Activated B cell treated with CpG ODN at 0.5 μM for 24 hours (primary cell): ENCODE measurements around the gene NRG3. TPM values are rescaled to one million over a fixed set of nuclear protein-coding genes. Genes with fewer than 3 reads are reported as not detected.

Experiments used
- ATAC-seq: fragments of 200-7000 bp; cut with Tn5 transposase; one replicate; pipeline ENCODE4 v1.10.0; 2021; ENCODE audit warnings: low read depth, mild to moderate bottlenecking, moderate library complexity
- CTCF ChIA-PET: fragments of 350-600 bp; sonication (Branson Sonifier 250); formaldehyde crosslinking; loops from one replicate; lab custom pipeline; 2021; ENCODE audit warnings: antibody characterized with exemption; lab: Charles Lee
- POLR2A ChIA-PET: fragments of 350-600 bp; sonication (Branson Sonifier 250); formaldehyde crosslinking; loops from one replicate; lab custom pipeline; 2021; ENCODE audit warnings: antibody characterized with exemption; lab: Charles Lee
- DNase-seq: peaks from one replicate; pipeline ENCODE4 v3.0.0; 2022
- H3K27ac Mint-ChIP-seq: one replicate; pipeline ENCODE4 v1.8.0; 2020; ENCODE audit warnings: mixed read lengths
- H3K27me3 Mint-ChIP-seq: one replicate; pipeline ENCODE4 v1.8.0; 2021; ENCODE audit warnings: mixed read lengths
- H3K36me3 Mint-ChIP-seq: one replicate; pipeline ENCODE4 v1.8.0; 2021; ENCODE audit warnings: low read depth, mixed read lengths
- H3K4me1 Mint-ChIP-seq: one replicate; pipeline ENCODE4 v1.8.0; 2021; ENCODE audit warnings: mixed read lengths
- H3K4me3 Mint-ChIP-seq: one replicate; pipeline ENCODE4 v1.8.0; 2020; ENCODE audit warnings: mild to moderate bottlenecking, mixed read lengths
- H3K9me3 Mint-ChIP-seq: one replicate; pipeline ENCODE4 v1.8.0; 2020; ENCODE audit warnings: mixed read lengths
- CTCF ChIP-seq: fragments of 200-600 bp; IDR thresholded peaks from one replicate; pipeline ENCODE4 v1.8.0; 2022; ENCODE audit warnings: antibody characterized with exemption, mild to moderate bottlenecking
- intact Hi-C: fragments of 100-400 bp; cut with micrococcal nuclease; formaldehyde crosslinking; loops from one replicate; pipeline ENCODE4 v1.15.1; 2024
- total RNA-seq: library from RNA; stranded (reverse); gene quantifications from 2 replicates; pipeline ENCODE4 v1.2.3, GENCODE V29; 2022

The NRG3 gene
- total RNA-seq, 1 donor from 2014 or later = not detected

- H3K27me3 Mint-ChIP-seq = no peaks in the 10 kb centered on the region
- POLR2A ChIA-PET = no interaction called here
- H3K4me1 Mint-ChIP-seq = no peaks in the 10 kb centered on the region
- H3K27ac Mint-ChIP-seq = no peak overlapping the region
- intact Hi-C loops = no loop called here
- H3K9me3 Mint-ChIP-seq = no peaks in the 10 kb centered on the region
- H3K4me3 Mint-ChIP-seq = no peak overlapping the region
- CTCF ChIA-PET = no interaction called here
- ATAC-seq = no peak
- no peak for TF ChIP-seq CTCF
- no peak for DNase-seq
- H3K36me3 Mint-ChIP-seq = no peaks in the 10 kb centered on the region
These were observed 367.8 kb downstream of the NRG3 start for GRCh38 chr10:82242778-82243177.

- no peaks in the 10 kb centered on the region for H3K36me3 Mint-ChIP-seq
- no peaks in the 10 kb centered on the region for H3K9me3 Mint-ChIP-seq
- ATAC-seq = no peak
- no peak for DNase-seq
- intact Hi-C loops = no loop called here
- no peaks in the 10 kb centered on the region for H3K4me1 Mint-ChIP-seq
- no peak overlapping the region for H3K4me3 Mint-ChIP-seq
- no peaks in the 10 kb centered on the region for H3K27me3 Mint-ChIP-seq
- TF ChIP-seq CTCF = no peak
- POLR2A ChIA-PET = no interaction called here
- no peak overlapping the region for H3K27ac Mint-ChIP-seq
- CTCF ChIA-PET = interaction anchor here (0.6 kb wide), 1 partner anchor 509 kb away, joined by 4 read pairs; no protein-coding TSS in a partner anchor
These were observed 370.2 kb downstream of the NRG3 start for GRCh38 chr10:82245157-82245556.

- Mint-ChIP-seq H3K27me3 (no peaks in the 10 kb centered on the region), H3K36me3 (no peaks in the 10 kb centered on the region), H3K9me3 (no peaks in the 10 kb centered on the region), H3K4me1 (no peaks in the 10 kb centered on the region), H3K27ac (no peak overlapping the region), H3K4me3 (no peak overlapping the region)
- no peak for TF ChIP-seq CTCF
- DNase-seq (no peak), ATAC-seq (no peak)
- intact Hi-C loops = no loop called here
- ChIA-PET CTCF (no interaction called here), POLR2A (no interaction called here)
These were observed 371.0 kb downstream of the NRG3 start for GRCh38 chr10:82245906-82246560.

GRCh38 chr10:82249141-82249540, 374.1 kb downstream of the NRG3 start:
- Mint-ChIP-seq H3K27me3 (no peaks in the 10 kb centered on the region), H3K4me3 (no peak overlapping the region), H3K4me1 (no peaks in the 10 kb centered on the region), H3K9me3 (no peaks in the 10 kb centered on the region), H3K36me3 (no peaks in the 10 kb centered on the region), H3K27ac (no peak overlapping the region)
- ATAC-seq (no peak), DNase-seq (no peak)
- POLR2A ChIA-PET = no interaction called here
- CTCF ChIA-PET = no interaction called here
- intact Hi-C loops = no loop called here
- TF ChIP-seq CTCF = no peak

GRCh38 chr10:82251222-82251906, 376.4 kb downstream of the NRG3 start:
- Mint-ChIP-seq H3K27me3 (no peaks in the 10 kb centered on the region), H3K27ac (no peak overlapping the region), H3K4me3 (no peak overlapping the region), H3K4me1 (no peaks in the 10 kb centered on the region), H3K36me3 (no peaks in the 10 kb centered on the region), H3K9me3 (peaks cover 2% of the 10 kb centered on the region)
- intact Hi-C loops = no loop called here
- CTCF ChIA-PET = no interaction called here
- ATAC-seq = no peak
- no peak for DNase-seq
- POLR2A ChIA-PET = no interaction called here
- TF ChIP-seq CTCF = no peak
